H1 (cell line): ENCODE data around the gene SHROOM2. TPM values are rescaled to one million over a fixed set of nuclear protein-coding genes. Genes with fewer than 3 reads are reported as not detected.

Experiments
- CTCF ChIA-PET: fragments of 300-600 bp; sonication (Branson Sonifier 250); formaldehyde crosslinking; loops from one replicate; lab custom pipeline; 2021; ENCODE audit not compliant: partially characterized antibody; lab: Charles Lee
- POLR2A ChIA-PET: fragments of 300-600 bp; sonication (Branson Sonifier 250); formaldehyde crosslinking; loops from one replicate; lab custom pipeline; 2021; ENCODE audit warnings: inconsistent platforms; ENCODE audit not compliant: partially characterized antibody; lab: Charles Lee
- DNase-seq, 2 experiments: peaks; one replicate each; pipeline versions ENCODE4 v3.0.0 to v3.0.0-alpha.2; 2010 to 2022; ENCODE audit warnings: low spot score in 2 of 2, low read depth in 1 of 2, mixed read lengths in 1 of 2
- FAIRE-seq: peaks from 2 replicates; lab custom pipeline; 2011; peaks lifted over from hg19 to GRCh38; lab: Jason Lieb, UNC
- H2AFZ ChIP-seq: 2 replicates; pipeline ENCODE4 v1.8.1; 2012; ENCODE audit warnings: low read length, inconsistent platforms
- H2AK5ac ChIP-seq: 2 replicates; pipeline ENCODE4 v1.6.1; 2013; ENCODE audit warnings: low read depth, low read length
- H2BK120ac ChIP-seq: replicated peaks from 2 replicates; pipeline ENCODE3; 2013; ENCODE audit warnings: low read depth, low read length, inconsistent platforms
- H2BK12ac ChIP-seq: 2 replicates; pipeline ENCODE4 v1.6.1; 2013; ENCODE audit warnings: low read depth, low read length
- H2BK15ac ChIP-seq: 2 replicates; pipeline ENCODE4 v1.6.1; 2013; ENCODE audit warnings: low read length
- H2BK20ac ChIP-seq: 2 replicates; pipeline ENCODE4 v1.6.1; 2013; ENCODE audit warnings: low read length
- H2BK5ac ChIP-seq: 2 replicates; pipeline ENCODE4 v1.6.1; 2013; ENCODE audit warnings: low read depth, low read length
- H3K14ac ChIP-seq: 2 replicates; pipeline ENCODE4 v1.6.1; 2013; ENCODE audit warnings: inconsistent platforms; ENCODE audit not compliant: insufficient read length
- H3K18ac ChIP-seq: 2 replicates; pipeline ENCODE4 v1.6.1; 2013; ENCODE audit warnings: low read length; ENCODE audit errors: extremely low read depth
- H3K23ac ChIP-seq: 2 replicates; pipeline ENCODE4 v1.6.1; 2013; ENCODE audit warnings: inconsistent platforms; ENCODE audit not compliant: insufficient read length
- H3K23me2 ChIP-seq: 2 replicates; pipeline ENCODE4 v1.6.1; 2013; ENCODE audit warnings: low read depth, low read length
- H3K27ac ChIP-seq: 2 replicates; pipeline ENCODE4 v1.6.1; 2011; ENCODE audit warnings: low read depth, low read length, inconsistent platforms
- H3K27me3 ChIP-seq, 4 experiments: replicated peaks in 1 of 4; 1 replicate in 1 of 4; 2 replicates in 3 of 4; pipeline versions ENCODE4 v1.6.1 to v1.8.1; 2011 to 2013; ENCODE audit warnings: low read length in 3 of 4, mild to moderate bottlenecking in 3 of 4, inconsistent platforms in 2 of 4, mixed read lengths in 2 of 4, moderate library complexity in 1 of 4; ENCODE audit not compliant: control insufficient read depth in 3 of 4, insufficient read depth in 3 of 4; ENCODE audit errors: extremely low read depth in 1 of 4
- H3K36me3 ChIP-seq, 4 experiments: 2 replicates each; pipeline versions ENCODE4 v1.6.1 to v1.8.1; 2011 to 2013; ENCODE audit warnings: mild to moderate bottlenecking in 4 of 4, low read length in 3 of 4, moderate library complexity in 2 of 4, control low read depth in 1 of 4, inconsistent platforms in 1 of 4; ENCODE audit not compliant: insufficient read depth in 4 of 4, control insufficient read depth in 2 of 4
- H3K4ac ChIP-seq: replicated peaks from 2 replicates; pipeline ENCODE3; 2013; ENCODE audit warnings: low read length, low read depth, mixed read lengths, inconsistent platforms; ENCODE audit not compliant: insufficient read length
- H3K4me1 ChIP-seq, 4 experiments: replicated peaks in 1 of 4; 1 replicate in 1 of 4; 2 replicates in 3 of 4; pipeline versions ENCODE4 v1.6.1 to v1.8.1; 2011 to 2013; ENCODE audit warnings: low read length in 3 of 4, inconsistent platforms in 2 of 4, mixed read lengths in 1 of 4; ENCODE audit not compliant: insufficient read depth in 4 of 4, control insufficient read depth in 3 of 4
- H3K4me2 ChIP-seq, 2 experiments: 2 replicates each; pipeline versions ENCODE4 v1.6.1 to v1.8.1; 2011 to 2013; ENCODE audit warnings: low read depth in 2 of 2, low read length in 2 of 2, control low read depth in 1 of 2, inconsistent platforms in 1 of 2, mild to moderate bottlenecking in 1 of 2; ENCODE audit not compliant: insufficient read depth in 1 of 2
- H3K4me3 ChIP-seq, 4 experiments: fragments of 200-600, 300-600 bp in 1 of 4; sonication (generic), shearing (Covaris generic), sonication (Bioruptor Twin) in 1 of 4; 2 replicates each; pipeline versions ENCODE4 v1.5.1 to v1.8.1; 2011 to 2016; ENCODE audit warnings: low read length in 4 of 4, low read depth in 3 of 4, control low read depth in 2 of 4, inconsistent platforms in 2 of 4, mild to moderate bottlenecking in 2 of 4, mixed read lengths in 1 of 4, moderate library complexity in 1 of 4; ENCODE audit not compliant: insufficient read depth in 2 of 4; ENCODE audit errors: extremely low read depth in 1 of 4
- H3K56ac ChIP-seq: replicated peaks from 2 replicates; pipeline ENCODE3; 2013; ENCODE audit warnings: low read depth, mild to moderate bottlenecking, mixed read lengths, low read length, inconsistent platforms; ENCODE audit not compliant: insufficient read length
- H3K79me1 ChIP-seq: 2 replicates; pipeline ENCODE4 v1.6.1; 2013; ENCODE audit warnings: low read depth, low read length, control low read depth
- H3K79me2 ChIP-seq, 2 experiments: 2 replicates each; pipeline versions ENCODE4 v1.6.1 to v1.8.1; 2012 to 2013; ENCODE audit warnings: low read length in 2 of 2, mild to moderate bottlenecking in 2 of 2, inconsistent platforms in 1 of 2; ENCODE audit not compliant: insufficient read depth in 2 of 2, control insufficient read depth in 1 of 2
- H3K9ac ChIP-seq, 4 experiments: replicated peaks in 1 of 4; 1 replicate in 1 of 4; 2 replicates in 3 of 4; pipeline versions ENCODE4 v1.6.1 to v1.8.1; 2011 to 2013; ENCODE audit warnings: low read depth in 3 of 4, low read length in 3 of 4, control low read depth in 2 of 4, mild to moderate bottlenecking in 2 of 4, moderate library complexity in 2 of 4, inconsistent platforms in 1 of 4; ENCODE audit errors: extremely low read depth in 1 of 4
- H3K9me3 ChIP-seq, 2 experiments: 2 replicates each; pipeline versions ENCODE4 v1.6.1 to v1.8.1; 2012 to 2013; ENCODE audit warnings: mild to moderate bottlenecking in 2 of 2, moderate library complexity in 2 of 2, control low read depth in 1 of 2, inconsistent platforms in 1 of 2, low read depth in 1 of 2, low read length in 1 of 2, mixed read lengths in 1 of 2; ENCODE audit not compliant: insufficient read depth in 2 of 2
- H4K20me1 ChIP-seq, 2 experiments: replicated peaks in 1 of 2; 2 replicates each; pipeline versions ENCODE3 to v1.8.1; 2011 to 2013; ENCODE audit warnings: inconsistent platforms in 2 of 2, low read length in 2 of 2, mild to moderate bottlenecking in 1 of 2; ENCODE audit not compliant: insufficient read depth in 2 of 2, control insufficient read depth in 1 of 2
- H4K5ac ChIP-seq: 2 replicates; pipeline ENCODE4 v1.6.1; 2013; ENCODE audit warnings: low read length, low read depth, mixed read lengths, inconsistent platforms; ENCODE audit not compliant: insufficient read length
- H4K8ac ChIP-seq: 2 replicates; pipeline ENCODE4 v1.8.0; 2013; ENCODE audit warnings: mild to moderate bottlenecking, moderate library complexity, low read length, inconsistent platforms; ENCODE audit not compliant: insufficient read depth; ENCODE audit errors: extremely low read depth
- H4K91ac ChIP-seq: replicated peaks from 2 replicates; pipeline ENCODE3; 2013; ENCODE audit warnings: low read length, mixed read lengths, inconsistent platforms; ENCODE audit not compliant: insufficient read length
- ATF3 ChIP-seq: IDR thresholded peaks from 2 replicates; pipeline ENCODE4 v1.6.1; 2011; ENCODE audit warnings: low read depth, mild to moderate bottlenecking, low read length; ENCODE audit not compliant: insufficient read depth
- CREB1 ChIP-seq: IDR thresholded peaks from 2 replicates; pipeline ENCODE4 v1.6.1; 2012; ENCODE audit warnings: inconsistent platforms
- FOSL1 ChIP-seq: IDR thresholded peaks from 2 replicates; pipeline ENCODE4 v1.6.1; 2011; ENCODE audit warnings: mild to moderate bottlenecking, low read depth, low read length, moderate library complexity; ENCODE audit not compliant: insufficient read depth
- HDAC2 ChIP-seq, 2 experiments: fragments of 300-600 bp in 1 of 2; sonication (generic) in 1 of 2; IDR thresholded peaks; 2 replicates each; pipeline ENCODE4 v1.6.1; 2011 to 2012; ENCODE audit warnings: low read depth in 2 of 2, low read length in 2 of 2, mild to moderate bottlenecking in 2 of 2, moderate library complexity in 2 of 2, borderline replicate concordance in 1 of 2, inconsistent platforms in 1 of 2
- PHF8 ChIP-seq: fragments of 200-600 bp; sonication (generic); conservative IDR thresholded peaks from 2 replicates; pipeline ENCODE4 v1.7.1; 2012; ENCODE audit warnings: low read depth, mild to moderate bottlenecking, inconsistent platforms, low read length, moderate library complexity
- POLR2A ChIP-seq, 2 experiments: IDR thresholded peaks; 1 replicate in 1 of 2; 2 replicates in 1 of 2; pipeline ENCODE4 v1.6.1; 2011; ENCODE audit warnings: low read depth in 2 of 2, low read length in 2 of 2, mild to moderate bottlenecking in 2 of 2; ENCODE audit errors: control extremely low read depth in 1 of 2
- RBBP5 ChIP-seq: IDR thresholded peaks from 2 replicates; pipeline ENCODE4 v1.7.1; 2012; ENCODE audit warnings: low read depth, mild to moderate bottlenecking, inconsistent platforms, low read length, moderate library complexity, borderline replicate concordance
- SIRT6 ChIP-seq: IDR thresholded peaks from one replicate; pipeline ENCODE4 v1.7.1; 2012; ENCODE audit warnings: low read length, inconsistent platforms
- TBP ChIP-seq: IDR thresholded peaks from 2 replicates; pipeline ENCODE4 v1.6.1; 2011; ENCODE audit warnings: low read depth, low read length, improper control_type of control experiment
- YY1 ChIP-seq: IDR thresholded peaks from 2 replicates; pipeline ENCODE4 v1.6.1; 2011; ENCODE audit warnings: low read depth, mild to moderate bottlenecking, low read length
- ZNF274 ChIP-seq: IDR thresholded peaks from 2 replicates; pipeline ENCODE4 v1.7.0; 2012; ENCODE audit warnings: low read length, borderline replicate concordance; ENCODE audit errors: extremely low read depth
- WGBS, 2 experiments: shearing (Covaris generic) in 1 of 2; methylation state at CpG; one replicate each; pipeline versions ENCODE4 v1.1.6 to v1.1.7; 2013 to 2015; ENCODE audit warnings: low lambda C conversion rate in 2 of 2, mixed read lengths in 2 of 2, inconsistent platforms in 1 of 2, low coverage in 1 of 2, missing lambda C conversion rate in 1 of 2; ENCODE audit not compliant: insufficient replicate concordance in 2 of 2, insufficient coverage in 1 of 2, insufficient read length in 1 of 2; ENCODE audit errors: extremely low coverage in 1 of 2, missing lambda C conversion rate in 1 of 2; 5-methylcytosine and 5-hydroxymethylcytosine counted together
- polyA plus RNA-seq, 7 experiments: library from polyadenylated mRNA; depleted of rRNA in 3 of 7; stranded (reverse) in 5 of 7; unstranded in 2 of 7; fragments of >200 nt in 5 of 7; fragments of 200-250 nt in 2 of 7; gene quantifications; 1 replicate in 5 of 7; 2 replicates in 1 of 7; 4 replicates in 1 of 7; pipeline versions ENCODE4 v1.2.1 to v1.2.3, GENCODE V29; 2011 to 2013; ENCODE audit warnings: missing spikeins in 2 of 7, mixed read lengths in 2 of 7
- total RNA-seq: library from RNA; stranded (reverse); fragmentation: NEBNext Ultra II Directional; extraction: Animal tissue kit (Norgen Biotek cat#: 25700); gene quantifications from 2 replicates; pipeline ENCODE4 v1.2.1, GENCODE V29; 2021
- TF ChIP-seq, protein P1 (sequence below), 3 experiments: IDR thresholded peaks; 1 replicate in 2 of 3; 2 replicates in 1 of 3; pipeline versions ENCODE4 v1.5.1 to v1.6.1; 2011; ENCODE audit warnings: low read length in 3 of 3, mild to moderate bottlenecking in 3 of 3, inconsistent platforms in 2 of 3, low read depth in 1 of 3, moderate library complexity in 1 of 3; ENCODE audit not compliant: insufficient read depth in 1 of 3; ENCODE audit errors: control extremely low read depth in 1 of 3

Gene SHROOM2
- total and polyA plus RNA-seq, 2 of the 8 experiments (the other 6 are each of a cell fraction or from before 2014, with no cell fraction given), result 3.4 to 14.2 TPM

DNA sequence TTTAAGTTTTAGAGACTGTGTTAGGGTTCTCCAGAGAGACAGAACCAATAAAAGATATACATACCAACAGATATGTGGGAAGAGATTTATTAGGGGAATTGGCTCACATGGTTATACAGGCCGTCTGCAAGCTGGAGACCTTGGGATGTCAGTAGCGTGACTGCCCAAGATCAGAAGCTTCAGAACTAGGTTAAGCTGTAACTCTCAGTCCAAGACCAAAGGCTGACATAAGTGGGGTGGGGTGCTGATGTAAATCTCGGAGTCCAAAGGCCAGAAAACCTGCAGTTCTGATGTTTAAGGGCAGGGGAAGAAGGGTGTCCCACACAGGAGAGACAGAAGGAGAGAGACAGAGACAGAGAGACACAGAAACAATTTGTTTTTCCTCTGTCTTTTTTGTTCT is 191.4 kb downstream of the SHROOM2 start:
- Histone ChIP-seq H3K36me3 (no peaks in the 10 kb centered on the region), H3K4me3 (no peak overlapping the region), H2BK120ac (no peak overlapping the region), H3K9me3 (peaks cover 0 to 2% of the 10 kb centered on the region in 2 experiments; a peak in 1 of 4 replicates), H3K27me3 (no peaks in the 10 kb centered on the region), H4K91ac (no peak overlapping the region), H2BK15ac (no peak overlapping the region), H3K23me2 (no peaks in the 10 kb centered on the region), H4K5ac (no peak overlapping the region), H2BK20ac (no peak overlapping the region), H2AK5ac (no peak overlapping the region), H3K4ac (no peak overlapping the region), H2BK12ac (no peak overlapping the region), H3K14ac (no peak overlapping the region), H4K20me1 (no peaks in the 10 kb centered on the region), H3K79me1 (no peaks in the 10 kb centered on the region), H3K79me2 (no peaks in the 10 kb centered on the region), H3K18ac (no peak overlapping the region), H3K9ac (no peak overlapping the region), H3K27ac (no peak overlapping the region), H2BK5ac (no peak overlapping the region), H4K8ac (no peak overlapping the region), H3K56ac (no peak overlapping the region), H3K4me2 (no peak overlapping the region), H2AFZ (no peak overlapping the region), H3K23ac (no peak overlapping the region), H3K4me1 (peaks cover 0 to 5% (median 1%) of the 10 kb centered on the region in 4 experiments; a peak in 2 of 7 replicates)
- FAIRE-seq (no peak), DNase-seq (no peak)
- 77% methylated on average over 3 of the region's 3 CpGs; no CpG with 5 or more reads in 1 of the 2 experiments for WGBS, 2 experiments
- ChIA-PET POLR2A (no interaction called here), CTCF (no interaction called here)
- TF ChIP-seq, protein P1, sequence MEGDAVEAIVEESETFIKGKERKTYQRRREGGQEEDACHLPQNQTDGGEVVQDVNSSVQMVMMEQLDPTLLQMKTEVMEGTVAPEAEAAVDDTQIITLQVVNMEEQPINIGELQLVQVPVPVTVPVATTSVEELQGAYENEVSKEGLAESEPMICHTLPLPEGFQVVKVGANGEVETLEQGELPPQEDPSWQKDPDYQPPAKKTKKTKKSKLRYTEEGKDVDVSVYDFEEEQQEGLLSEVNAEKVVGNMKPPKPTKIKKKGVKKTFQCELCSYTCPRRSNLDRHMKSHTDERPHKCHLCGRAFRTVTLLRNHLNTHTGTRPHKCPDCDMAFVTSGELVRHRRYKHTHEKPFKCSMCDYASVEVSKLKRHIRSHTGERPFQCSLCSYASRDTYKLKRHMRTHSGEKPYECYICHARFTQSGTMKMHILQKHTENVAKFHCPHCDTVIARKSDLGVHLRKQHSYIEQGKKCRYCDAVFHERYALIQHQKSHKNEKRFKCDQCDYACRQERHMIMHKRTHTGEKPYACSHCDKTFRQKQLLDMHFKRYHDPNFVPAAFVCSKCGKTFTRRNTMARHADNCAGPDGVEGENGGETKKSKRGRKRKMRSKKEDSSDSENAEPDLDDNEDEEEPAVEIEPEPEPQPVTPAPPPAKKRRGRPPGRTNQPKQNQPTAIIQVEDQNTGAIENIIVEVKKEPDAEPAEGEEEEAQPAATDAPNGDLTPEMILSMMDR (IDR thresholded peaks at IDR 0.05; ENCODE audit: control extremely low read depth in 1 of 3, insufficient read depth in 1 of 3, low read depth in 1 of 3, low read length in 3 of 3), result no peak
- TF ChIP-seq YY1 (no peak), POLR2A (IDR thresholded peaks at IDR 0.05; ENCODE audit: control extremely low read depth in 1 of 2, low read depth in 2 of 2, low read length in 2 of 2) (no peak), CREB1 (no peak), ATF3 (no peak), TBP (no peak), PHF8 (no peak), RBBP5 (no peak), SIRT6 (no peak), ZNF274 (no peak), HDAC2 (IDR thresholded peaks at IDR 0.05; ENCODE audit: borderline replicate concordance in 1 of 2, low read depth in 2 of 2, low read length in 2 of 2) (no peak), FOSL1 (no peak)
